Activated B cell treated with CpG ODN at 0.5 μM for 24 hours (primary cell): Measurements from ENCODE around the gene PUM2. TPM values are rescaled to one million over a fixed set of nuclear protein-coding genes. Genes with fewer than 3 reads are reported as not detected.
"Not testable (repeated sequence)": the region's sequence is repeated elsewhere in the genome, so short reads cannot be mapped to it uniquely, and the experiment has no call there.

ENCODE experiments used
- ATAC-seq: fragments of 200-7000 bp; cut with Tn5 transposase; one replicate; pipeline ENCODE4 v1.10.0; 2021; ENCODE audit warnings: low read depth, mild to moderate bottlenecking, moderate library complexity
- CTCF ChIA-PET: fragments of 350-600 bp; sonication (Branson Sonifier 250); formaldehyde crosslinking; loops from one replicate; lab custom pipeline; 2021; ENCODE audit warnings: antibody characterized with exemption; lab: Charles Lee
- POLR2A ChIA-PET: fragments of 350-600 bp; sonication (Branson Sonifier 250); formaldehyde crosslinking; loops from one replicate; lab custom pipeline; 2021; ENCODE audit warnings: antibody characterized with exemption; lab: Charles Lee
- DNase-seq: peaks from one replicate; pipeline ENCODE4 v3.0.0; 2022
- H3K27ac Mint-ChIP-seq: one replicate; pipeline ENCODE4 v1.8.0; 2020; ENCODE audit warnings: mixed read lengths
- H3K27me3 Mint-ChIP-seq: one replicate; pipeline ENCODE4 v1.8.0; 2021; ENCODE audit warnings: mixed read lengths
- H3K36me3 Mint-ChIP-seq: one replicate; pipeline ENCODE4 v1.8.0; 2021; ENCODE audit warnings: low read depth, mixed read lengths
- H3K4me1 Mint-ChIP-seq: one replicate; pipeline ENCODE4 v1.8.0; 2021; ENCODE audit warnings: mixed read lengths
- H3K4me3 Mint-ChIP-seq: one replicate; pipeline ENCODE4 v1.8.0; 2020; ENCODE audit warnings: mild to moderate bottlenecking, mixed read lengths
- H3K9me3 Mint-ChIP-seq: one replicate; pipeline ENCODE4 v1.8.0; 2020; ENCODE audit warnings: mixed read lengths
- intact Hi-C: fragments of 100-400 bp; cut with micrococcal nuclease; formaldehyde crosslinking; loops from one replicate; pipeline ENCODE4 v1.15.1; 2024
- total RNA-seq: library from RNA; stranded (reverse); gene quantifications from 2 replicates; pipeline ENCODE4 v1.2.3, GENCODE V29; 2022
- TF ChIP-seq, protein P1 (sequence below): fragments of 200-600 bp; IDR thresholded peaks from one replicate; pipeline ENCODE4 v1.8.0; 2022; ENCODE audit warnings: antibody characterized with exemption, mild to moderate bottlenecking

Gene PUM2
- total RNA-seq, 1 donor from 2014 or later, result 110 TPM

- no peaks in the 10 kb centered on the region for H3K27me3 Mint-ChIP-seq
- DNase-seq (no peak), ATAC-seq (no peak)
- CTCF ChIA-PET, result no interaction called here
- POLR2A ChIA-PET, result no interaction called here
- peaks cover 55% of the 10 kb centered on the region for H3K36me3 Mint-ChIP-seq
- H3K27ac Mint-ChIP-seq, result no peak overlapping the region
- intact Hi-C loops, result no loop called here
- no peaks in the 10 kb centered on the region for H3K9me3 Mint-ChIP-seq
- TF ChIP-seq, protein P1, sequence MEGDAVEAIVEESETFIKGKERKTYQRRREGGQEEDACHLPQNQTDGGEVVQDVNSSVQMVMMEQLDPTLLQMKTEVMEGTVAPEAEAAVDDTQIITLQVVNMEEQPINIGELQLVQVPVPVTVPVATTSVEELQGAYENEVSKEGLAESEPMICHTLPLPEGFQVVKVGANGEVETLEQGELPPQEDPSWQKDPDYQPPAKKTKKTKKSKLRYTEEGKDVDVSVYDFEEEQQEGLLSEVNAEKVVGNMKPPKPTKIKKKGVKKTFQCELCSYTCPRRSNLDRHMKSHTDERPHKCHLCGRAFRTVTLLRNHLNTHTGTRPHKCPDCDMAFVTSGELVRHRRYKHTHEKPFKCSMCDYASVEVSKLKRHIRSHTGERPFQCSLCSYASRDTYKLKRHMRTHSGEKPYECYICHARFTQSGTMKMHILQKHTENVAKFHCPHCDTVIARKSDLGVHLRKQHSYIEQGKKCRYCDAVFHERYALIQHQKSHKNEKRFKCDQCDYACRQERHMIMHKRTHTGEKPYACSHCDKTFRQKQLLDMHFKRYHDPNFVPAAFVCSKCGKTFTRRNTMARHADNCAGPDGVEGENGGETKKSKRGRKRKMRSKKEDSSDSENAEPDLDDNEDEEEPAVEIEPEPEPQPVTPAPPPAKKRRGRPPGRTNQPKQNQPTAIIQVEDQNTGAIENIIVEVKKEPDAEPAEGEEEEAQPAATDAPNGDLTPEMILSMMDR, result no peak
- no peak overlapping the region for H3K4me3 Mint-ChIP-seq
- peaks cover 3% of the 10 kb centered on the region for H3K4me1 Mint-ChIP-seq
These were observed 77.6 kb downstream of the PUM2 start for GRCh38 chr2:20273042-20273441.

DNA sequence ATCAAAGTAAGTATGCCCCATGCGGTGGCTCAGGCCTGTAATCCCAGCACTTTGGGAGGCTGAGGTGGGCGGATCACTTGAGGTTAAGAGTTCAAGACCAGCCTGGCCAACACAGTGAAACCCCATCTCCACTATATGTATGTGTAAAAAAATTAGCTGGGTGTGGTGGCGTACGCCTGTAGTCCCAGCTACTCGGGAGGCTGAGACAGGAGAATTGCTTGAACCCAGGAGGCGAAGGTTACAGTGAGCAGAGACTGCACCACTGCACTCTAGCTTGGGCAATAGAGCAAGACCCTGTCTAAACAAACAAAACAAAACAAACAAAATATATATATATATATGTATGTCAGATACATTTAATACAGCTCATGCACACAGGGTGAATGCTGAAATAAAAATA, 82.3 kb downstream of the PUM2 start:
- CTCF ChIA-PET, H3K9me3 Mint-ChIP-seq, H3K4me3 Mint-ChIP-seq, POLR2A ChIA-PET, H3K27me3 Mint-ChIP-seq, H3K27ac Mint-ChIP-seq, intact Hi-C loops, DNase-seq, H3K4me1 Mint-ChIP-seq, ATAC-seq: not testable (repeated sequence)
- peaks cover 59% of the 10 kb centered on the region for H3K36me3 Mint-ChIP-seq

- no peaks in the 10 kb centered on the region for H3K9me3 Mint-ChIP-seq
- ChIA-PET CTCF (no interaction called here), POLR2A (no interaction called here)
- peaks cover 3% of the 10 kb centered on the region for H3K4me1 Mint-ChIP-seq
- DNase-seq (no peak), ATAC-seq (no peak)
- no peaks in the 10 kb centered on the region for H3K27me3 Mint-ChIP-seq
- TF ChIP-seq, protein P1, result no peak
- H3K36me3 Mint-ChIP-seq, result peaks cover 58% of the 10 kb centered on the region
- intact Hi-C loops, result no loop called here
- H3K4me3 Mint-ChIP-seq, result no peak overlapping the region
- no peak overlapping the region for H3K27ac Mint-ChIP-seq
These were observed 83.1 kb downstream of the PUM2 start for GRCh38 chr2:20267529-20267928.

DNA sequence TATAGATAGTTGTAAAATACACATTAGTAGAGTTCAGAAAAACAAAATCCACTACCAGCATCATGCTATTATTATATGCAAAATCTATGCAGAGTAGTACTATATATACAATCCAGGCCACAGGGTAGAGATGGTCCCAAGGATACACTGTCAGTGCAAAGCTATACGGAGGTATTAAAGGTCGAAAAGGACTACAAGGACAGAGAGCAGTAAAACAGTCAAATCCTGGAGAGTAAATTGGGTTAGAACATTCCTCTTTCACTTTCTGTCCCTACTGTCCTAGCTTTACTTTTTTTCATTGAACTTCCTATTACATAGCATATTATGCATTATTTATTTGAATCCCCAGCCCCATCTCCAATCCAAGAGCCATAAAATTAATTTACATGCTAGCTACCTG, 86.0 kb downstream of the PUM2 start:
- Mint-ChIP-seq H3K36me3 (peaks cover 61% of the 10 kb centered on the region), H3K27ac (peak overlapping the region; percentile 41), H3K4me3 (no peak overlapping the region), H3K27me3 (no peaks in the 10 kb centered on the region), H3K4me1 (no peaks in the 10 kb centered on the region), H3K9me3 (no peaks in the 10 kb centered on the region)
- POLR2A ChIA-PET, result interaction anchor here (0.7 kb wide), 1 partner anchor 417 kb away, joined by 4 read pairs; no protein-coding TSS in a partner anchor
- DNase-seq (no peak), ATAC-seq (no peak)
- TF ChIP-seq, protein P1, result no peak
- intact Hi-C loops, result no loop called here
- CTCF ChIA-PET, result no interaction called here

DNA sequence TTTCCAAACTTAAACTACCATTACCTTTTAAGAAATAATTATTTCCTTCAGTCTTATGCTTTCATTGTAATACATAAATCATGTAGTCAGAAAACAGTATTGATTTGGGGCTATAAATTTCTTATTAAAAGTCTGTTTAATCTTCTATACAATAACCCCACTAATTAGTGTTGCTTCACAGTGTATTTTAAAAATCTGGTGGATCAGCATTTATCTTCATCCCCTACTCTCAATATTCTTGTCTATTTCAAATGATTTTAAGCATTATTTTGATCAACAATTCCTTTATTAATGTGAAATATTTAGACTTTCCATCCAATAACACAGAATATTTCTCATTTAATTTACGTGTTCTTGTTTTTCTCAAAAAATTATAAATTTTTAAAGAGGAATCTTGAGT, 93.2 kb downstream of the PUM2 start:
- ATAC-seq, result no peak
- Mint-ChIP-seq H3K36me3 (peaks cover 69% of the 10 kb centered on the region), H3K9me3 (no peaks in the 10 kb centered on the region), H3K4me3 (no peak overlapping the region), H3K27ac (no peak overlapping the region), H3K27me3 (no peaks in the 10 kb centered on the region), H3K4me1 (no peaks in the 10 kb centered on the region)
- no peak for DNase-seq
- TF ChIP-seq, protein P1, result no peak
- intact Hi-C loops, result no loop called here
- ChIA-PET CTCF (no interaction called here), POLR2A (no interaction called here)

DNA sequence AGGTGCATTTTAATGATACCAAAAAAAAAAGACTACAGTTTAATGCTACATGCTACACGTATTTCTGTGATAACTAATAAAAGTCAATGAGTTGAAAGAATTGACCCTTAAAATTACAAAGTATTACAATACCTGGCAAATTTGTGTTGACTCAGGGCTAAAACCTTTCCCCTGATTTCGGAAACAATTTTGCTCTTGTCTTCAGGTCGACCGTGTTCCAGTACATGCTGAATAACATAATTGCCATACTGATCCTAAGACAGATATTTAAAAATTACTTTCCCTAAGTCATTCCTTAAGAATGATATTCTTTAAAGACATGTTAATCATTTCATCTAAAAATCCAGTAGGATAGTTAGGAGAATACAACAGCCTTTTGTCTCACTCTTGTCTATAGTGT, 95.9 kb downstream of the PUM2 start:
- Mint-ChIP-seq H3K4me1 (no peaks in the 10 kb centered on the region), H3K36me3 (peaks cover 77% of the 10 kb centered on the region), H3K4me3 (no peak overlapping the region), H3K27me3 (no peaks in the 10 kb centered on the region), H3K9me3 (no peaks in the 10 kb centered on the region), H3K27ac (no peak overlapping the region)
- ATAC-seq (no peak), DNase-seq (no peak)
- CTCF ChIA-PET, result no interaction called here
- POLR2A ChIA-PET, result no interaction called here
- TF ChIP-seq, protein P1, result no peak
- intact Hi-C loops, result no loop called here
